H1 (cell line): ENCODE measurements around the gene POU6F2. TPM values are rescaled to one million over a fixed set of nuclear protein-coding genes. Genes with fewer than 3 reads are reported as not detected.

Experiments
- CTCF ChIA-PET: fragments of 300-600 bp; sonication (Branson Sonifier 250); formaldehyde crosslinking; loops from one replicate; lab custom pipeline; 2021; ENCODE audit not compliant: partially characterized antibody; lab: Charles Lee
- POLR2A ChIA-PET: fragments of 300-600 bp; sonication (Branson Sonifier 250); formaldehyde crosslinking; loops from one replicate; lab custom pipeline; 2021; ENCODE audit warnings: inconsistent platforms; ENCODE audit not compliant: partially characterized antibody; lab: Charles Lee
- DNase-seq, 2 experiments: peaks; one replicate each; pipeline versions ENCODE4 v3.0.0 to v3.0.0-alpha.2; 2010 to 2022; ENCODE audit warnings: low spot score in 2 of 2, low read depth in 1 of 2, mixed read lengths in 1 of 2
- FAIRE-seq: peaks from 2 replicates; lab custom pipeline; 2011; peaks lifted over from hg19 to GRCh38; lab: Jason Lieb, UNC
- H2AFZ ChIP-seq: 2 replicates; pipeline ENCODE4 v1.8.1; 2012; ENCODE audit warnings: low read length, inconsistent platforms
- H2AK5ac ChIP-seq: 2 replicates; pipeline ENCODE4 v1.6.1; 2013; ENCODE audit warnings: low read depth, low read length
- H2BK120ac ChIP-seq: replicated peaks from 2 replicates; pipeline ENCODE3; 2013; ENCODE audit warnings: low read depth, low read length, inconsistent platforms
- H2BK12ac ChIP-seq: 2 replicates; pipeline ENCODE4 v1.6.1; 2013; ENCODE audit warnings: low read depth, low read length
- H2BK15ac ChIP-seq: 2 replicates; pipeline ENCODE4 v1.6.1; 2013; ENCODE audit warnings: low read length
- H2BK20ac ChIP-seq: 2 replicates; pipeline ENCODE4 v1.6.1; 2013; ENCODE audit warnings: low read length
- H2BK5ac ChIP-seq: 2 replicates; pipeline ENCODE4 v1.6.1; 2013; ENCODE audit warnings: low read depth, low read length
- H3K14ac ChIP-seq: 2 replicates; pipeline ENCODE4 v1.6.1; 2013; ENCODE audit warnings: inconsistent platforms; ENCODE audit not compliant: insufficient read length
- H3K18ac ChIP-seq: 2 replicates; pipeline ENCODE4 v1.6.1; 2013; ENCODE audit warnings: low read length; ENCODE audit errors: extremely low read depth
- H3K23ac ChIP-seq: 2 replicates; pipeline ENCODE4 v1.6.1; 2013; ENCODE audit warnings: inconsistent platforms; ENCODE audit not compliant: insufficient read length
- H3K23me2 ChIP-seq: 2 replicates; pipeline ENCODE4 v1.6.1; 2013; ENCODE audit warnings: low read depth, low read length
- H3K27ac ChIP-seq: 2 replicates; pipeline ENCODE4 v1.6.1; 2011; ENCODE audit warnings: low read depth, low read length, inconsistent platforms
- H3K27me3 ChIP-seq, 4 experiments: replicated peaks in 1 of 4; 1 replicate in 1 of 4; 2 replicates in 3 of 4; pipeline versions ENCODE4 v1.6.1 to v1.8.1; 2011 to 2013; ENCODE audit warnings: low read length in 3 of 4, mild to moderate bottlenecking in 3 of 4, inconsistent platforms in 2 of 4, mixed read lengths in 2 of 4, moderate library complexity in 1 of 4; ENCODE audit not compliant: control insufficient read depth in 3 of 4, insufficient read depth in 3 of 4; ENCODE audit errors: extremely low read depth in 1 of 4
- H3K36me3 ChIP-seq, 4 experiments: 2 replicates each; pipeline versions ENCODE4 v1.6.1 to v1.8.1; 2011 to 2013; ENCODE audit warnings: mild to moderate bottlenecking in 4 of 4, low read length in 3 of 4, moderate library complexity in 2 of 4, control low read depth in 1 of 4, inconsistent platforms in 1 of 4; ENCODE audit not compliant: insufficient read depth in 4 of 4, control insufficient read depth in 2 of 4
- H3K4ac ChIP-seq: replicated peaks from 2 replicates; pipeline ENCODE3; 2013; ENCODE audit warnings: low read length, low read depth, mixed read lengths, inconsistent platforms; ENCODE audit not compliant: insufficient read length
- H3K4me1 ChIP-seq, 4 experiments: replicated peaks in 1 of 4; 1 replicate in 1 of 4; 2 replicates in 3 of 4; pipeline versions ENCODE4 v1.6.1 to v1.8.1; 2011 to 2013; ENCODE audit warnings: low read length in 3 of 4, inconsistent platforms in 2 of 4, mixed read lengths in 1 of 4; ENCODE audit not compliant: insufficient read depth in 4 of 4, control insufficient read depth in 3 of 4
- H3K4me2 ChIP-seq, 2 experiments: 2 replicates each; pipeline versions ENCODE4 v1.6.1 to v1.8.1; 2011 to 2013; ENCODE audit warnings: low read depth in 2 of 2, low read length in 2 of 2, control low read depth in 1 of 2, inconsistent platforms in 1 of 2, mild to moderate bottlenecking in 1 of 2; ENCODE audit not compliant: insufficient read depth in 1 of 2
- H3K4me3 ChIP-seq, 4 experiments: fragments of 200-600, 300-600 bp in 1 of 4; sonication (generic), shearing (Covaris generic), sonication (Bioruptor Twin) in 1 of 4; 2 replicates each; pipeline versions ENCODE4 v1.5.1 to v1.8.1; 2011 to 2016; ENCODE audit warnings: low read length in 4 of 4, low read depth in 3 of 4, control low read depth in 2 of 4, inconsistent platforms in 2 of 4, mild to moderate bottlenecking in 2 of 4, mixed read lengths in 1 of 4, moderate library complexity in 1 of 4; ENCODE audit not compliant: insufficient read depth in 2 of 4; ENCODE audit errors: extremely low read depth in 1 of 4
- H3K56ac ChIP-seq: replicated peaks from 2 replicates; pipeline ENCODE3; 2013; ENCODE audit warnings: low read depth, mild to moderate bottlenecking, mixed read lengths, low read length, inconsistent platforms; ENCODE audit not compliant: insufficient read length
- H3K79me1 ChIP-seq: 2 replicates; pipeline ENCODE4 v1.6.1; 2013; ENCODE audit warnings: low read depth, low read length, control low read depth
- H3K79me2 ChIP-seq, 2 experiments: 2 replicates each; pipeline versions ENCODE4 v1.6.1 to v1.8.1; 2012 to 2013; ENCODE audit warnings: low read length in 2 of 2, mild to moderate bottlenecking in 2 of 2, inconsistent platforms in 1 of 2; ENCODE audit not compliant: insufficient read depth in 2 of 2, control insufficient read depth in 1 of 2
- H3K9ac ChIP-seq, 4 experiments: replicated peaks in 1 of 4; 1 replicate in 1 of 4; 2 replicates in 3 of 4; pipeline versions ENCODE4 v1.6.1 to v1.8.1; 2011 to 2013; ENCODE audit warnings: low read depth in 3 of 4, low read length in 3 of 4, control low read depth in 2 of 4, mild to moderate bottlenecking in 2 of 4, moderate library complexity in 2 of 4, inconsistent platforms in 1 of 4; ENCODE audit errors: extremely low read depth in 1 of 4
- H3K9me3 ChIP-seq, 2 experiments: 2 replicates each; pipeline versions ENCODE4 v1.6.1 to v1.8.1; 2012 to 2013; ENCODE audit warnings: mild to moderate bottlenecking in 2 of 2, moderate library complexity in 2 of 2, control low read depth in 1 of 2, inconsistent platforms in 1 of 2, low read depth in 1 of 2, low read length in 1 of 2, mixed read lengths in 1 of 2; ENCODE audit not compliant: insufficient read depth in 2 of 2
- H4K20me1 ChIP-seq, 2 experiments: replicated peaks in 1 of 2; 2 replicates each; pipeline versions ENCODE3 to v1.8.1; 2011 to 2013; ENCODE audit warnings: inconsistent platforms in 2 of 2, low read length in 2 of 2, mild to moderate bottlenecking in 1 of 2; ENCODE audit not compliant: insufficient read depth in 2 of 2, control insufficient read depth in 1 of 2
- H4K5ac ChIP-seq: 2 replicates; pipeline ENCODE4 v1.6.1; 2013; ENCODE audit warnings: low read length, low read depth, mixed read lengths, inconsistent platforms; ENCODE audit not compliant: insufficient read length
- H4K8ac ChIP-seq: 2 replicates; pipeline ENCODE4 v1.8.0; 2013; ENCODE audit warnings: mild to moderate bottlenecking, moderate library complexity, low read length, inconsistent platforms; ENCODE audit not compliant: insufficient read depth; ENCODE audit errors: extremely low read depth
- H4K91ac ChIP-seq: replicated peaks from 2 replicates; pipeline ENCODE3; 2013; ENCODE audit warnings: low read length, mixed read lengths, inconsistent platforms; ENCODE audit not compliant: insufficient read length
- CREB1 ChIP-seq: IDR thresholded peaks from 2 replicates; pipeline ENCODE4 v1.6.1; 2012; ENCODE audit warnings: inconsistent platforms
- CTBP2 ChIP-seq: IDR thresholded peaks from 2 replicates; pipeline ENCODE4 v1.7.0; 2011; ENCODE audit warnings: borderline replicate concordance, mild to moderate bottlenecking, moderate library complexity, mixed read lengths, low read length; ENCODE audit not compliant: insufficient read depth, insufficient read length
- FOSL1 ChIP-seq: IDR thresholded peaks from 2 replicates; pipeline ENCODE4 v1.6.1; 2011; ENCODE audit warnings: mild to moderate bottlenecking, low read depth, low read length, moderate library complexity; ENCODE audit not compliant: insufficient read depth
- HDAC6 ChIP-seq: IDR thresholded peaks from one replicate; pipeline ENCODE4 v1.7.1; 2012; ENCODE audit warnings: low read depth, mild to moderate bottlenecking, inconsistent platforms, low read length, moderate library complexity
- JUN ChIP-seq: IDR thresholded peaks from 2 replicates; pipeline ENCODE4 v1.6.1; 2011; ENCODE audit warnings: low read depth, mild to moderate bottlenecking, improper control_type of control experiment, low read length
- KDM1A ChIP-seq: fragments of 200-600, 300-600 bp; sonication (generic); IDR thresholded peaks from 2 replicates; pipeline ENCODE4 v1.7.1; 2016; ENCODE audit warnings: mild to moderate bottlenecking, low read length, borderline replicate concordance
- NANOG ChIP-seq: IDR thresholded peaks from 2 replicates; pipeline ENCODE4 v1.6.1; 2011; ENCODE audit warnings: low read length, low read depth, mild to moderate bottlenecking, inconsistent platforms; ENCODE audit not compliant: insufficient read depth, poor library complexity, severe bottlenecking
- PHF8 ChIP-seq: fragments of 200-600 bp; sonication (generic); conservative IDR thresholded peaks from 2 replicates; pipeline ENCODE4 v1.7.1; 2012; ENCODE audit warnings: low read depth, mild to moderate bottlenecking, inconsistent platforms, low read length, moderate library complexity
- POLR2A ChIP-seq, 2 experiments: IDR thresholded peaks; 1 replicate in 1 of 2; 2 replicates in 1 of 2; pipeline ENCODE4 v1.6.1; 2011; ENCODE audit warnings: low read depth in 2 of 2, low read length in 2 of 2, mild to moderate bottlenecking in 2 of 2; ENCODE audit errors: control extremely low read depth in 1 of 2
- SIX5 ChIP-seq: IDR thresholded peaks from 2 replicates; pipeline ENCODE4 v1.6.1; 2011; ENCODE audit warnings: mild to moderate bottlenecking, low read depth, low read length
- SP2 ChIP-seq: IDR thresholded peaks from 2 replicates; pipeline ENCODE4 v1.6.1; 2012; ENCODE audit warnings: mild to moderate bottlenecking, low read length, inconsistent platforms
- TAF1 ChIP-seq: IDR thresholded peaks from 2 replicates; pipeline ENCODE4 v1.6.1; 2011; ENCODE audit warnings: mild to moderate bottlenecking, low read depth, low read length
- TBP ChIP-seq: IDR thresholded peaks from 2 replicates; pipeline ENCODE4 v1.6.1; 2011; ENCODE audit warnings: low read depth, low read length, improper control_type of control experiment
- WGBS, 2 experiments: shearing (Covaris generic) in 1 of 2; methylation state at CpG; one replicate each; pipeline versions ENCODE4 v1.1.6 to v1.1.7; 2013 to 2015; ENCODE audit warnings: low lambda C conversion rate in 2 of 2, mixed read lengths in 2 of 2, inconsistent platforms in 1 of 2, low coverage in 1 of 2, missing lambda C conversion rate in 1 of 2; ENCODE audit not compliant: insufficient replicate concordance in 2 of 2, insufficient coverage in 1 of 2, insufficient read length in 1 of 2; ENCODE audit errors: extremely low coverage in 1 of 2, missing lambda C conversion rate in 1 of 2; 5-methylcytosine and 5-hydroxymethylcytosine counted together
- polyA plus RNA-seq, 7 experiments: library from polyadenylated mRNA; depleted of rRNA in 3 of 7; stranded (reverse) in 5 of 7; unstranded in 2 of 7; fragments of >200 nt in 5 of 7; fragments of 200-250 nt in 2 of 7; gene quantifications; 1 replicate in 5 of 7; 2 replicates in 1 of 7; 4 replicates in 1 of 7; pipeline versions ENCODE4 v1.2.1 to v1.2.3, GENCODE V29; 2011 to 2013; ENCODE audit warnings: missing spikeins in 2 of 7, mixed read lengths in 2 of 7
- total RNA-seq: library from RNA; stranded (reverse); fragmentation: NEBNext Ultra II Directional; extraction: Animal tissue kit (Norgen Biotek cat#: 25700); gene quantifications from 2 replicates; pipeline ENCODE4 v1.2.1, GENCODE V29; 2021

POU6F2 gene
- total and polyA plus RNA-seq, 2 of the 8 experiments (the other 6 are each of a cell fraction or from before 2014, with no cell fraction given), result 1.1 to 2.0 TPM

- Histone ChIP-seq H3K27ac (no peak overlapping the region), H4K8ac (no peak overlapping the region), H3K23me2 (no peaks in the 10 kb centered on the region), H3K4me1 (no peaks in the 10 kb centered on the region), H3K56ac (no peak overlapping the region), H3K36me3 (no peaks in the 10 kb centered on the region), H4K91ac (no peak overlapping the region), H3K18ac (no peak overlapping the region), H3K9me3 (no peaks in the 10 kb centered on the region), H3K79me1 (no peaks in the 10 kb centered on the region), H3K79me2 (no peaks in the 10 kb centered on the region), H2BK120ac (no peak overlapping the region), H2AFZ (no peak overlapping the region), H3K4me2 (no peak overlapping the region), H2BK12ac (no peak overlapping the region), H2BK20ac (no peak overlapping the region), H3K23ac (no peak overlapping the region), H3K4ac (no peak overlapping the region), H2BK5ac (no peak overlapping the region), H4K20me1 (no peaks in the 10 kb centered on the region), H3K4me3 (no peak overlapping the region), H3K14ac (no peak overlapping the region), H4K5ac (no peak overlapping the region), H3K9ac (no peak overlapping the region), H2BK15ac (no peak overlapping the region), H2AK5ac (no peak overlapping the region), H3K27me3 (no peaks in the 10 kb centered on the region)
- TF ChIP-seq CREB1 (no peak), POLR2A (IDR thresholded peaks at IDR 0.05; ENCODE audit: control extremely low read depth in 1 of 2, low read depth in 2 of 2, low read length in 2 of 2) (no peak), FOSL1 (no peak), PHF8 (no peak), SP2 (no peak), HDAC6 (no peak), SIX5 (no peak), JUN (no peak), TAF1 (no peak), NANOG (no peak), TBP (no peak), KDM1A (no peak), CTBP2 (no peak)
- no peak for FAIRE-seq
- POLR2A ChIA-PET, result no interaction called here
- 92% methylated on average over 5 of the region's 5 CpGs; no CpG with 5 or more reads in 1 of the 2 experiments for WGBS, 2 experiments
- CTCF ChIA-PET, result interaction anchor here (1.2 to 2.5 kb wide), 4 partner anchors 11 to 225 kb away, joined by 3 to 6 read pairs (median 4); no protein-coding TSS in a partner anchor
- DNase-seq, result no peak
Observed at GRCh38 chr7:39153113-39153512, 175.4 kb downstream of the POU6F2 start.
